ENCODE measurements around the gene STYXL2. TPM values are rescaled to one million over a fixed set of nuclear protein-coding genes. Genes with fewer than 3 reads are reported as not detected.

The STYXL2 gene
- total RNA-seq, 1 donor from 2014 or later: not detected

DNA sequence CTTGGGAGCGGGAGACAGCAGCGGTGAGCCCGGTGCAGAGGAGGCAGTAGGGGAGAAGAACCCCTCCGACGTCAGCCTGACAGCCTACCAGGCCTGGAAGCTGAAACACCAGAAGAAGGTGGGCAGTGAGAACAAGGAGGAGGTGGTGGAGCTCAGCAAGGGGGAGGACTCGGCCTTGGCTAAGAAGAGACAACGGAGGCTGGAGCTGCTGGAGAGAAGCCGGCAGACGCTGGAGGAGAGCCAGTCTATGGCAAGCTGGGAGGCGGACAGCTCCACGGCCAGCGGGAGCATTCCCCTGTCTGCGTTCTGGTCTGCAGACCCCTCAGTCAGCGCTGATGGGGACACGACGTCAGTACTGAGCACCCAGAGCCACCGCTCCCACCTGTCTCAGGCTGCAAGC, 32.9 kb downstream of the STYXL2 start:
- Mint-ChIP-seq H3K36me3 (ENCODE audit: insufficient read depth) (no peaks in the 10 kb centered on the region), H3K27me3 (peaks cover 70% of the 10 kb centered on the region), H3K4me3 (ENCODE audit: low read depth) (no peak overlapping the region), H3K9me3 (ENCODE audit: low read depth) (no peaks in the 10 kb centered on the region), H3K27ac (no peak overlapping the region), H3K4me1 (ENCODE audit: low read depth) (peaks cover 3% of the 10 kb centered on the region)
- TF ChIP-seq, protein P1, sequence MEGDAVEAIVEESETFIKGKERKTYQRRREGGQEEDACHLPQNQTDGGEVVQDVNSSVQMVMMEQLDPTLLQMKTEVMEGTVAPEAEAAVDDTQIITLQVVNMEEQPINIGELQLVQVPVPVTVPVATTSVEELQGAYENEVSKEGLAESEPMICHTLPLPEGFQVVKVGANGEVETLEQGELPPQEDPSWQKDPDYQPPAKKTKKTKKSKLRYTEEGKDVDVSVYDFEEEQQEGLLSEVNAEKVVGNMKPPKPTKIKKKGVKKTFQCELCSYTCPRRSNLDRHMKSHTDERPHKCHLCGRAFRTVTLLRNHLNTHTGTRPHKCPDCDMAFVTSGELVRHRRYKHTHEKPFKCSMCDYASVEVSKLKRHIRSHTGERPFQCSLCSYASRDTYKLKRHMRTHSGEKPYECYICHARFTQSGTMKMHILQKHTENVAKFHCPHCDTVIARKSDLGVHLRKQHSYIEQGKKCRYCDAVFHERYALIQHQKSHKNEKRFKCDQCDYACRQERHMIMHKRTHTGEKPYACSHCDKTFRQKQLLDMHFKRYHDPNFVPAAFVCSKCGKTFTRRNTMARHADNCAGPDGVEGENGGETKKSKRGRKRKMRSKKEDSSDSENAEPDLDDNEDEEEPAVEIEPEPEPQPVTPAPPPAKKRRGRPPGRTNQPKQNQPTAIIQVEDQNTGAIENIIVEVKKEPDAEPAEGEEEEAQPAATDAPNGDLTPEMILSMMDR (IDR thresholded peaks at IDR 0.05; ENCODE audit: unreplicated experiment): no peak
- DNase-seq (ENCODE audit: low spot score, unreplicated experiment): no peak

- Mint-ChIP-seq H3K4me3 (ENCODE audit: low read depth) (no peak overlapping the region), H3K9me3 (ENCODE audit: low read depth) (no peaks in the 10 kb centered on the region), H3K27me3 (peaks cover 69% of the 10 kb centered on the region), H3K27ac (no peak overlapping the region), H3K4me1 (ENCODE audit: low read depth) (peaks cover 3% of the 10 kb centered on the region), H3K36me3 (ENCODE audit: insufficient read depth) (no peaks in the 10 kb centered on the region)
- no peak for DNase-seq (ENCODE audit: low spot score, unreplicated experiment)
- TF ChIP-seq, protein P1 (IDR thresholded peaks at IDR 0.05; ENCODE audit: unreplicated experiment): no peak
Measured at GRCh38 chr1:167127236-167127635, 33.4 kb downstream of the STYXL2 start.

GRCh38 chr1:167127661-167128060, 33.8 kb downstream of the STYXL2 start:
- H3K27me3 Mint-ChIP-seq: peaks cover 67% of the 10 kb centered on the region
- H3K36me3 Mint-ChIP-seq (ENCODE audit: insufficient read depth): no peaks in the 10 kb centered on the region
- TF ChIP-seq, protein P1 (IDR thresholded peaks at IDR 0.05; ENCODE audit: unreplicated experiment): no peak
- H3K4me3 Mint-ChIP-seq (ENCODE audit: low read depth): no peak overlapping the region
- H3K9me3 Mint-ChIP-seq (ENCODE audit: low read depth): no peaks in the 10 kb centered on the region
- DNase-seq (ENCODE audit: low spot score, unreplicated experiment): no peak
- H3K4me1 Mint-ChIP-seq (ENCODE audit: low read depth): peaks cover 3% of the 10 kb centered on the region
- no peak overlapping the region for H3K27ac Mint-ChIP-seq

DNA sequence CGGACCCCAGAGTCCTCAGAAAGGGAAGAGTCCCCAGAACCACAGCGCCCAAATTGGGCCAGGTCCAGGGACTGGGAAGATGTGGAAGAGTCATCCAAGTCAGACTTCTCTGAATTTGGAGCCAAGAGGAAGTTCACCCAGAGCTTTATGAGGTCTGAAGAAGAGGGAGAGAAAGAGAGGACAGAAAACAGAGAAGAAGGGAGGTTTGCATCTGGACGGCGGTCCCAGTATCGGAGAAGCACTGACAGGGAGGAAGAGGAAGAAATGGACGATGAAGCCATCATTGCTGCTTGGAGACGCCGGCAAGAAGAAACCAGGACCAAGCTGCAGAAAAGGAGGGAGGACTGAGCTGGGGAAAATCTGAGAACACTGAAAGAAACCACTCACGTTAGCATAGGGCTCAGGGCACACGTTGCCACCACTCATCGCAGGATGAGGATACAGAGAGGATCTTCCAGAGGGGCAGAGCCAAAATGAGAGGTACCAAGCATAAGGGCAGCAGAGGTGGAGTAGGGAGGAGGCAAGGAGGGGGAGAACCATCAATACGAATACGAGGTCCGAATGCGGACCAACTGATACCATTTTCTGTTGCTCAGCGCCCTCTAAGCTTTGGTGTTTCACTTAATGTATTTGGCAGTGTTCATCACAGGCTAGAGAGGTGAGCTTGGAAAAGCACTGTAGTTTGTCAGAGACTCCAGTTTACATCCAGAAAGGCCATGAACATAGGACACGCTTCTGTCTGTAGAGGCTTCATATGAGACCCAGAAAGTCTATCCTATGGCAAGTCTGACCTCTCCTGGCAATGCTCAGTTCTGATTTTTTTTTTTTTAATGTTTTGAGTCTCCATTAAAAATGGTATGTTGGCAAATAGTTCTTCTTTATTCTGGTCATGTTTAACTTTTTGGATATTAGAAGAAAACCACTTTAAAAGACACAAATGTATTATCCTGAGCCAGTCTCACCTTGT, 34.7 kb downstream of the STYXL2 start:
- Mint-ChIP-seq H3K36me3 (ENCODE audit: insufficient read depth) (no peaks in the 10 kb centered on the region), H3K9me3 (ENCODE audit: low read depth) (no peaks in the 10 kb centered on the region), H3K27ac (no peak overlapping the region), H3K27me3 (peaks cover 63% of the 10 kb centered on the region), H3K4me1 (ENCODE audit: low read depth) (peaks cover 3% of the 10 kb centered on the region), H3K4me3 (ENCODE audit: low read depth) (no peak overlapping the region)
- no peak for DNase-seq (ENCODE audit: low spot score, unreplicated experiment)
- TF ChIP-seq, protein P1 (IDR thresholded peaks at IDR 0.05; ENCODE audit: unreplicated experiment): no peak

GRCh38 chr1:167130829-167131510, 37.1 kb downstream of the STYXL2 start:
- Mint-ChIP-seq H3K4me1 (ENCODE audit: low read depth) (peaks cover 3% of the 10 kb centered on the region), H3K27me3 (peaks cover 59% of the 10 kb centered on the region), H3K27ac (no peak overlapping the region), H3K4me3 (ENCODE audit: low read depth) (no peak overlapping the region), H3K36me3 (ENCODE audit: insufficient read depth) (no peaks in the 10 kb centered on the region), H3K9me3 (ENCODE audit: low read depth) (no peaks in the 10 kb centered on the region)
- no peak for DNase-seq (ENCODE audit: low spot score, unreplicated experiment)
- TF ChIP-seq, protein P1 (IDR thresholded peaks at IDR 0.05; ENCODE audit: unreplicated experiment): no peak
